ENCODE data around the gene VAX1.
A peak's percentile ranks its signal among the peaks of the same experiment; 100 is the strongest.
"Not testable (repeated sequence)": the region's sequence is repeated elsewhere in the genome, so short reads cannot be mapped to it uniquely, and the experiment has no call there.

Gene VAX1

DNA sequence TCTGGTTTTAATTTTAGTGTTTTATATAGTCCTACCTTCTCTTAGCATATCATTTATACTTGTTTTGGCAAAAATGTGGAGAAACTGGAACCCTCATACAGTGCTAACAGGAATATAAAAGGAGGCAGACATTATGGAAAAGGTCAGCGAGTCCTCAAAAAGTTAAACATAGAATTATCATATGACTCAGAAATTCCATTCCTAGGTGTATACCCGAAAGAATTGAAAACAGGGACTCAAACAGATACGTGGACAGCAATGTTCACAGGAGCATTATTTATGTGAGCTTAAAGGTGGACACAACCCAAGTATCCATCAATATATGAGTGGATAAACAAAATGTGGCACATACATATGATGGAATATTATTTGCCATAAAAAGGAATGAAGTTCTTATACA lies 51.5 kb downstream of the VAX1 start:
- no peak for TF ChIP-seq SUZ12 (IDR thresholded peaks at IDR 0.05; ENCODE audit: extremely low read depth, insufficient read depth, insufficient read length)
- no peak for TF ChIP-seq YY1 (IDR thresholded peaks at IDR 0.05; ENCODE audit: insufficient read depth, insufficient read length)
- TF ChIP-seq ZNF274 (IDR thresholded peaks at IDR 0.05; ENCODE audit: low read depth, low read length), result no peak
- Histone ChIP-seq H3K4me1 (ENCODE audit: insufficient read depth, insufficient read length) (no peaks in the 10 kb centered on the region), H3K4me3 (ENCODE audit: insufficient read length, low read depth) (no peak overlapping the region), H3K9me3 (ENCODE audit: insufficient read depth, low read length) (no peaks in the 10 kb centered on the region), H3K27me3 (ENCODE audit: insufficient read depth, insufficient read length) (no peaks in the 10 kb centered on the region), H3K9ac (ENCODE audit: insufficient read length, low read depth) (no peak overlapping the region), H3K36me3 (ENCODE audit: insufficient read depth, insufficient read length, low read length) (no peaks in the 10 kb centered on the region)
- no peak for DNase-seq (ENCODE audit: low read depth, low spot score)

DNA sequence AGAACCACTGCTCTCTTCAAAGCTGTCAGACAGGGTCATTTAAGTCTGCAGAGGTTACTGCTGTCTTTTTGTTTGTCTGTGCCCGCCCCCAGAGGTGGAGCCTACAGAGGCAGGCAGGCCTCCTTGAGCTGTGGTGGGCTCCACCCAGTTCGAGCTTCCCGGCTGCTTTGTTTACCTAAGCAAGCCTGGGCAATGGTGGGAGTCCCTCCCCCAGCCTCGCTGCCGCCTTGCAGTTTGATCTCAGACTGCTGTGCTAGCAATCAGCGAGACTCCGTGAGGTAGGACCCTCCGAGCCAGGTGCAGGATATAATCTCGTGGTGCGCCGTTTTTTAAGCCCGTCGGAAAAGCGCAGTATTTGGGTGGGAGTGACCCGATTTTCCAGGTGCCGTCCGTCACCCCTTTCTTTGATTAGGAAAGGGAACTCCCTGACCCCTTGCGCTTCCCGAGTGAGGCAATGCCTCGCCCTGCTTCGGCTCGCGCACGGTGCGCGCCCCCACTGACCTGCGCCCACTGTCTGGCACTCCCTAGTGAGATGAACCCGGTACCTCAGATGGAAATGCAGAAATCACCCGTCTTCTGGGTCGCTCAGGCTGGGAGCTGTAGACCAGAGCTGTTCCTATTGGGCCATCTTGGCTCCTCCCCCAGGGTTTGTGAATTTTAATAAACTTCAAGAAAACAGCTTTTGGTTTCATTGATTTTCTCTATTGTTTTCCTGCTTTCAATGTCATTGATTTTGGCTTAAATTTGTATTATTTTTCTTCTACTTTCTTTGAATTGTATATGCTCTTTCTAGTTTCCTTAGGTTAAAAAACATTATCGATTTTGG lies 53.4 kb downstream of the VAX1 start:
- H3K27me3 ChIP-seq (ENCODE audit: insufficient read depth, insufficient read length); H3K36me3 ChIP-seq (ENCODE audit: insufficient read depth, insufficient read length, low read length); DNase-seq (ENCODE audit: low read depth, low spot score); H3K4me1 ChIP-seq (ENCODE audit: insufficient read depth, insufficient read length); H3K9me3 ChIP-seq (ENCODE audit: insufficient read depth, low read length); H3K9ac ChIP-seq (ENCODE audit: insufficient read length, low read depth): not testable (repeated sequence)
- peak overlapping the region; percentile 28 for H3K4me3 ChIP-seq (ENCODE audit: insufficient read length, low read depth)
